NCI-H69 (cell line): ENCODE data around the gene TBX6.
A peak's percentile ranks its signal among the peaks of the same experiment; 100 is the strongest.
"Not testable (repeated sequence)": the region's sequence is repeated elsewhere in the genome, so short reads cannot be mapped to it uniquely, and the experiment has no call there.

Source experiments
- DNase-seq: peaks from one replicate; lab custom pipeline; 2025; lab: John Stamatoyannopoulos, UW

The TBX6 gene

GRCh38 chr16:30065943-30066760 lies 25.6 kb downstream of the TBX6 start:
- DNase-seq = peak; percentile 54

GRCh38 chr16:30065102-30065942 lies 26.4 kb downstream of the TBX6 start, which contains the start of gene ALDOA:
Gene ALDOA (plus strand): TSS chr16:30065760. CDS start chr16:30066898, 1,138 bp downstream.
- peak; percentile 99 for DNase-seq

GRCh38 chr16:30064729-30065101 lies 27.0 kb downstream of the TBX6 start:
- DNase-seq = no peak

GRCh38 chr16:30063893-30064728 lies 27.6 kb downstream of the TBX6 start:
- DNase-seq = peak; percentile 94

- DNase-seq = no peak
Measured at GRCh38 chr16:30063278-30063892, 28.3 kb downstream of the TBX6 start.

GRCh38 chr16:30060836-30061554 lies 30.7 kb downstream of the TBX6 start:
- DNase-seq = no peak

GRCh38 chr16:30060346-30060745 lies 31.4 kb downstream of the TBX6 start:
- DNase-seq = no peak

- DNase-seq = peak; percentile 30
Measured at GRCh38 chr16:30054959-30055553, 36.7 kb downstream of the TBX6 start.

- peak; percentile 29 for DNase-seq
Measured at GRCh38 chr16:30054451-30054850, 37.3 kb downstream of the TBX6 start.

- peak; percentile 62 for DNase-seq
Measured at GRCh38 chr16:30053376-30054015, 38.2 kb downstream of the TBX6 start.

GRCh38 chr16:30052671-30053372 lies 38.9 kb downstream of the TBX6 start:
- DNase-seq = peak; percentile 98

GRCh38 chr16:30051518-30051917 lies 40.2 kb downstream of the TBX6 start:
- DNase-seq = no peak

DNA sequence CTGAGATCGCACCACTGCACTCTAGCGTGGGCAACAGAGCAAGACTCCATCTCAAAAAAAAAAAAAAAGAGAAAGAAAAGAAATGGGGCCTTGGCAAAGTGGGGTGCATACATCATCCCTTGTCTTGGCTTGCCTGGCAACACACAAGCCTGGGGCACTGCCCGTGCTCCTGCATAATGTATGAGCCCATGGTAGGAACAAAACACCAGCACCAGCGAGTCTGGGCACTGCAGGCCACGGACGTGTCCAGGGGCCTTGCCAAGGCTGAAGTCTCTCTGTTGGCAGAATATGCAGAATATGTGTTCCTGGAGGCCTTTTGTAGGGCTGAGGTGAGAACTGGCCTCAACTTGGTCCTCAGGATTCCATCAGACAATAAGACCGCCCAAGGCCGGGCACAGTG lies 41.9 kb downstream of the TBX6 start:
- no peak for DNase-seq

GRCh38 chr16:30046588-30046987 lies 45.1 kb downstream of the TBX6 start:
- no peak for DNase-seq

DNA sequence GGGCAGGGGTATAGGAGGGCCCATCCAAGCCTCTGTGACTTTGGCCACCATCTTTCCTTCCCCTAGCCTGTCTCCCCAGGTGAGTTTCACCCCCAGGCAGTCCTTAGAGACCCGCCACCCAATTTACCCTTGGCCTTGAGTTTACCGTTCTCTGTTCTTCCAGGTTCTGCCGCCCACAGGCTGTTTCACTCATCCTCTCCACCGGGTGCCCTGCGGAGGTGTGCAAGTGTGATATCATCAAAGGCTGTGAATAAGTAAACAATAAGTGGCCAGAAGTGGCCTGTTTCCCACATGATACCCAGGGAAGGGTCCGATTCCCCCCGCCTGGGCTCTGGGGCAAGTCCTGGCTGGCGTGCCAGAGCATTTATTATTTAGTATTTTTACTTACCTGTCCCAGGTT lies 45.5 kb downstream of the TBX6 start:
- no peak for DNase-seq

DNA sequence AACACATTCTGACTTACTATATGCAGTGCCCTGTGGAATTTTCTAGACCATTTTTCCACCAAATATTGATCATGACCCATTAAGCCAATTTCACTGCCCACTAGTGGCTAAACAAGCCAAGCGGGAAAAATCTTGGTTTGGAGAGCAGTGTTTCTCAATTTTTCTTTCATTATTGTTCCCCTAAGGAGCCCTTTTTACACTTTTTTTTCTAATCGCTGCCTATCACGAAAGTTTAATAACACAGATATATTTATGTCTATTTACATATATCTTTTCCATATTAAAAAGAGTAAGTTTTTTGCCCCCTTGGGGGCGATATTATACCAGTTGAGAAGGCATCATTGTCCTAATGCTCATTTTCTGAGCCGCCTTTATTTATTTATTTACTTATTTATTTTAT lies 49.9 kb downstream of the TBX6 start:
- DNase-seq = peak; percentile 42

GRCh38 chr16:30040690-30041089 lies 51.0 kb downstream of the TBX6 start:
- DNase-seq = not testable (repeated sequence)

GRCh38 chr16:30040221-30040620 lies 51.5 kb downstream of the TBX6 start:
- DNase-seq = no peak
